ENCODE data around the gene INHBC. TPM values are rescaled to one million over a fixed set of nuclear protein-coding genes. Genes with fewer than 3 reads are reported as not detected.

Gene INHBC
- total RNA-seq, 2 donors from 2014 or later: not detected

GRCh38 chr12:57498571-57498970 is 64.0 kb downstream of the INHBC start:
- Histone ChIP-seq H3K4me3 (no peak overlapping the region), H3K4me1 (no peaks in the 10 kb centered on the region), H3K27ac (no peak overlapping the region), H3K9ac (ENCODE audit: low read depth in 2 of 2, low read length in 2 of 2) (no peak overlapping the region), H3K36me3 (no peaks in the 10 kb centered on the region), H3K27me3 (no peaks in the 10 kb centered on the region), H3K9me3 (no peaks in the 10 kb centered on the region)
- DNase-seq: no peak
- TF ChIP-seq CTCF (IDR thresholded peaks at IDR 0.05): no peak
- intact Hi-C loops (cut with DNase I): no loop called here

- Histone ChIP-seq H3K27me3 (no peaks in the 10 kb centered on the region), H3K9me3 (no peaks in the 10 kb centered on the region), H3K9ac (ENCODE audit: low read depth in 2 of 2, low read length in 2 of 2) (no peak overlapping the region), H3K4me1 (no peaks in the 10 kb centered on the region), H3K36me3 (peaks cover 1% of the 10 kb centered on the region), H3K27ac (no peak overlapping the region), H3K4me3 (no peak overlapping the region)
- TF ChIP-seq CTCF (IDR thresholded peaks at IDR 0.05): no peak
- DNase-seq: no peak
- intact Hi-C loops (cut with DNase I): no loop called here
Measured at GRCh38 chr12:57500213-57500612, 65.6 kb downstream of the INHBC start.

Other genes starting within 250 kb of the INHBC start
- under 1 TPM in 1 of 2 donors, not detected in 1; 0.27 TPM for gene NXPH4, start 218.0 kb upstream of the INHBC start, total RNA-seq
- 100 to 1,000 TPM in 1 of 2 donors, 10 to 100 TPM in 1; 69.4 to 160 TPM for gene SHMT2, start 205.1 kb upstream of the INHBC start, total RNA-seq
- gene STAC3, start 183.6 kb upstream of the INHBC start, total RNA-seq: 1 to 10 TPM; 1.9 to 2.7 TPM
- gene R3HDM2, start 3.7 kb upstream of the INHBC start, total RNA-seq: 10 to 100 TPM; 41.0 to 60.4 TPM
- under 1 TPM in 1 of 2 donors, not detected in 1; 0.22 TPM for gene INHBE, start 20.5 kb downstream of the INHBC start, total RNA-seq
- gene GLI1, start 25.0 kb downstream of the INHBC start, total RNA-seq: 1 to 10 TPM; 1.4 to 2.0 TPM
- 1 to 10 TPM; 5.5 to 6.5 TPM for gene ARHGAP9, start 45.1 kb downstream of the INHBC start, total RNA-seq
- gene MARS1, start 53.3 kb downstream of the INHBC start, total RNA-seq: 100 to 1,000 TPM in 1 of 2 donors, 10 to 100 TPM in 1; 90.3 to 195 TPM
- gene DDIT3, start 85.7 kb downstream of the INHBC start, total RNA-seq: 10 to 100 TPM; 17.5 to 22.8 TPM
- gene MBD6, start 88.0 kb downstream of the INHBC start, total RNA-seq: 100 to 1,000 TPM in 1 of 2 donors, 10 to 100 TPM in 1; 95.4 to 133 TPM
- 100 to 1,000 TPM; 131 to 139 TPM for gene DCTN2, start 112.4 kb downstream of the INHBC start, total RNA-seq
- 1 to 10 TPM in 1 of 2 donors, under 1 TPM in 1; 0.67 to 2.1 TPM for gene KIF5A, start 115.3 kb downstream of the INHBC start, total RNA-seq
- gene PIP4K2C, start 156.4 kb downstream of the INHBC start, total RNA-seq: 10 to 100 TPM; 43.6 to 60.2 TPM
- 1 to 10 TPM; 3.4 to 7.4 TPM for gene DTX3, start 170.0 kb downstream of the INHBC start, total RNA-seq
- 10 to 100 TPM in 1 of 2 donors, 1 to 10 TPM in 1; 2.4 to 12.8 TPM for gene ARHGEF25, start 176.7 kb downstream of the INHBC start, total RNA-seq
- gene B4GALNT1, start 198.4 kb downstream of the INHBC start, total RNA-seq: under 1 TPM; 0.32 to 0.88 TPM